HepG2 (cell line): ENCODE data around the gene METTL27. TPM values are rescaled to one million over a fixed set of nuclear protein-coding genes. Genes with fewer than 3 reads are reported as not detected.

Experiments used
- AHR ChIP-seq: IDR thresholded peaks from 2 replicates; pipeline ENCODE4 v1.6.1; 2018; ENCODE audit warnings: missing genetic modification reagents, missing compliant biosample characterization
- EP300 ChIP-seq, 3 experiments: sonication (generic) in 1 of 3; formaldehyde crosslinking in 1 of 3; IDR thresholded peaks; 2 replicates each; pipeline versions ENCODE4 v1.5.1 to v1.6.1; 2011 to 2020; ENCODE audit warnings: low read depth in 2 of 3, low read length in 2 of 3, borderline replicate concordance in 1 of 3, improper control_type of control experiment in 1 of 3, mild to moderate bottlenecking in 1 of 3, missing genetic modification reagents in 1 of 3, moderate library complexity in 1 of 3
- HNRNPL ChIP-seq: fragments of 200-400 bp; formaldehyde crosslinking; IDR thresholded peaks from 2 replicates; pipeline ENCODE4 v1.6.1; 2017; ENCODE audit warnings: mild to moderate bottlenecking, low read depth, low read length
- HNRNPLL ChIP-seq: fragments of 200-400 bp; formaldehyde crosslinking; IDR thresholded peaks from 2 replicates; pipeline ENCODE4 v1.6.1; 2017; ENCODE audit warnings: mild to moderate bottlenecking, low read depth, low read length; ENCODE audit not compliant: poor library complexity, severe bottlenecking
- MZF1 ChIP-seq: sonication (generic); formaldehyde crosslinking; IDR thresholded peaks from 2 replicates; pipeline ENCODE4 v1.8.1; 2023; ENCODE audit warnings: mild to moderate bottlenecking, missing genetic modification reagents, borderline replicate concordance
- TOPORS ChIP-seq: sonication (generic); formaldehyde crosslinking; IDR thresholded peaks from 2 replicates; pipeline ENCODE4 v1.8.0; 2023; ENCODE audit warnings: mild to moderate bottlenecking, missing genetic modification reagents
- ZNF574 ChIP-seq: sonication (generic); formaldehyde crosslinking; IDR thresholded peaks from 2 replicates; pipeline ENCODE4 v1.4.0; 2020; ENCODE audit warnings: missing genetic modification reagents
- ZNF777 ChIP-seq: sonication (generic); formaldehyde crosslinking; IDR thresholded peaks from 2 replicates; pipeline ENCODE4 v1.4.0; 2020; ENCODE audit warnings: missing genetic modification reagents
- polyA plus RNA-seq, 8 experiments: library from polyadenylated mRNA; depleted of rRNA in 3 of 8; stranded (reverse) in 7 of 8; unstranded in 1 of 8; fragments of >200 nt; fragmentation: Illumina TruSeq in 4 of 8; extraction: Trizol in 4 of 8; gene quantifications; 2 replicates each; pipeline versions ENCODE4 v1.2.1 to v1.2.3, GENCODE V29; 2011 to 2016; ENCODE audit warnings: low read depth in 4 of 8, missing spikeins in 1 of 8, mixed read lengths in 1 of 8; ENCODE audit not compliant: insufficient read depth in 1 of 8
- total RNA-seq, 5 experiments: library from RNA; depleted of rRNA; stranded (reverse); fragments of >200 nt; fragmentation: Illumina TruSeq; extraction: Trizol; gene quantifications; 2 replicates each; pipeline ENCODE4 v1.2.3, GENCODE V29; 2016; ENCODE audit warnings: low read depth in 1 of 5
- TF ChIP-seq, protein P1 (sequence below): sonication (generic); formaldehyde crosslinking; IDR thresholded peaks from 2 replicates; pipeline ENCODE4 v1.4.0; 2020; ENCODE audit warnings: low read depth, missing genetic modification reagents
- TF ChIP-seq, protein P2 (sequence below): sonication (generic); formaldehyde crosslinking; IDR thresholded peaks from 2 replicates; pipeline ENCODE4 v1.5.0; 2020; ENCODE audit warnings: missing genetic modification reagents, mild to moderate bottlenecking, borderline replicate concordance
- TF ChIP-seq, protein P3 (sequence below): sonication (generic); formaldehyde crosslinking; IDR thresholded peaks from 2 replicates; pipeline ENCODE4 v1.8.0; 2022; ENCODE audit warnings: missing genetic modification reagents, low read depth, mild to moderate bottlenecking, borderline replicate concordance
- TF ChIP-seq, protein P4 (sequence below): sonication (generic); formaldehyde crosslinking; IDR thresholded peaks from 2 replicates; pipeline ENCODE4 v1.4.0; 2020; ENCODE audit warnings: mild to moderate bottlenecking, low read depth, missing genetic modification reagents

Gene METTL27
- total and polyA plus RNA-seq, 2 of the 13 experiments (the other 11 are each of a cell fraction or from before 2014, with no cell fraction given): 2.0 to 3.0 TPM

- TF ChIP-seq, protein P1, sequence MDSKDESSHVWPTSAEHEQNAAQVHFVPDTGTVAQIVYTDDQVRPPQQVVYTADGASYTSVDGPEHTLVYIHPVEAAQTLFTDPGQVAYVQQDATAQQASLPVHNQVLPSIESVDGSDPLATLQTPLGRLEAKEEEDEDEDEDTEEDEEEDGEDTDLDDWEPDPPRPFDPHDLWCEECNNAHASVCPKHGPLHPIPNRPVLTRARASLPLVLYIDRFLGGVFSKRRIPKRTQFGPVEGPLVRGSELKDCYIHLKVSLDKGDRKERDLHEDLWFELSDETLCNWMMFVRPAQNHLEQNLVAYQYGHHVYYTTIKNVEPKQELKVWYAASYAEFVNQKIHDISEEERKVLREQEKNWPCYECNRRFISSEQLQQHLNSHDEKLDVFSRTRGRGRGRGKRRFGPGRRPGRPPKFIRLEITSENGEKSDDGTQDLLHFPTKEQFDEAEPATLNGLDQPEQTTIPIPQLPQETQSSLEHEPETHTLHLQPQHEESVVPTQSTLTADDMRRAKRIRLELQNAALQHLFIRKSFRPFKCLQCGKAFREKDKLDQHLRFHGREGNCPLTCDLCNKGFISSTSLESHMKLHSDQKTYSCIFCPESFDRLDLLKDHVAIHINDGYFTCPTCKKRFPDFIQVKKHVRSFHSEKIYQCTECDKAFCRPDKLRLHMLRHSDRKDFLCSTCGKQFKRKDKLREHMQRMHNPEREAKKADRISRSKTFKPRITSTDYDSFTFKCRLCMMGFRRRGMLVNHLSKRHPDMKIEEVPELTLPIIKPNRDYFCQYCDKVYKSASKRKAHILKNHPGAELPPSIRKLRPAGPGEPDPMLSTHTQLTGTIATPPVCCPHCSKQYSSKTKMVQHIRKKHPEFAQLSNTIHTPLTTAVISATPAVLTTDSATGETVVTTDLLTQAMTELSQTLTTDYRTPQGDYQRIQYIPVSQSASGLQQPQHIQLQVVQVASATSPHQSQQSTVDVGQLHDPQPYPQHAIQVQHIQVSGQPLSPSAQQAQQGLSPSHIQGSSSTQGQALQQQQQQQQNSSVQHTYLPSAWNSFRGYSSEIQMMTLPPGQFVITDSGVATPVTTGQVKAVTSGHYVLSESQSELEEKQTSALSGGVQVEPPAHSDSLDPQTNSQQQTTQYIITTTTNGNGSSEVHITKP: no peak
- TF ChIP-seq HNRNPL (peak; percentile 38; the same call in 1 of the 2 replicates), AHR (CRISPR knock-in tag) (no peak), ZNF777 (CRISPR knock-in tag) (no peak), EP300 (IDR thresholded peaks at IDR 0.05; ENCODE audit: low read depth in 2 of 2, low read length in 2 of 2) (no peak), EP300 (CRISPR knock-in tag; IDR thresholded peaks at IDR 0.05; ENCODE audit: borderline replicate concordance) (no peak; the same call in 1 of the 2 replicates), MZF1 (CRISPR knock-in tag) (no peak), HNRNPLL (no peak), TOPORS (CRISPR knock-in tag) (no peak), ZNF574 (CRISPR knock-in tag) (0 out of 2 replicates have a peak, but pooled peaks have one; percentile 7)
- TF ChIP-seq, protein P2, sequence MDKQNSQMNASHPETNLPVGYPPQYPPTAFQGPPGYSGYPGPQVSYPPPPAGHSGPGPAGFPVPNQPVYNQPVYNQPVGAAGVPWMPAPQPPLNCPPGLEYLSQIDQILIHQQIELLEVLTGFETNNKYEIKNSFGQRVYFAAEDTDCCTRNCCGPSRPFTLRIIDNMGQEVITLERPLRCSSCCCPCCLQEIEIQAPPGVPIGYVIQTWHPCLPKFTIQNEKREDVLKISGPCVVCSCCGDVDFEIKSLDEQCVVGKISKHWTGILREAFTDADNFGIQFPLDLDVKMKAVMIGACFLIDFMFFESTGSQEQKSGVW (CRISPR knock-in tag): no peak
- TF ChIP-seq, protein P3, sequence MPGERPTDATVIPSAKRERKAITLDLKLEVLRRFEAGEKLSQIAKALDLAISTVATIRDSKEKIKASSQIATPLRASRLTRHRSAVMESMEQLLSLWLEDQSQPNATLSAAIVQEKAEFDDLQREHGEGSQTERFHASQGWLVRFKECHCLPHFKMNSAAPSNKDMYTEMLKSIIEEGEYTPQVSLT (CRISPR knock-in tag): no peak
- TF ChIP-seq, protein P4, sequence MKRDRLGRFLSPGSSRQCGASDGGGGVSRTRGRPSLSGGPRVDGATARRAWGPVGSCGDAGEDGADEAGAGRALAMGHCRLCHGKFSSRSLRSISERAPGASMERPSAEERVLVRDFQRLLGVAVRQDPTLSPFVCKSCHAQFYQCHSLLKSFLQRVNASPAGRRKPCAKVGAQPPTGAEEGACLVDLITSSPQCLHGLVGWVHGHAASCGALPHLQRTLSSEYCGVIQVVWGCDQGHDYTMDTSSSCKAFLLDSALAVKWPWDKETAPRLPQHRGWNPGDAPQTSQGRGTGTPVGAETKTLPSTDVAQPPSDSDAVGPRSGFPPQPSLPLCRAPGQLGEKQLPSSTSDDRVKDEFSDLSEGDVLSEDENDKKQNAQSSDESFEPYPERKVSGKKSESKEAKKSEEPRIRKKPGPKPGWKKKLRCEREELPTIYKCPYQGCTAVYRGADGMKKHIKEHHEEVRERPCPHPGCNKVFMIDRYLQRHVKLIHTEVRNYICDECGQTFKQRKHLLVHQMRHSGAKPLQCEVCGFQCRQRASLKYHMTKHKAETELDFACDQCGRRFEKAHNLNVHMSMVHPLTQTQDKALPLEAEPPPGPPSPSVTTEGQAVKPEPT (CRISPR knock-in tag): no peak
These were observed 10.3 kb downstream of the METTL27 start (continued) for GRCh38 chr7:73831834-73832651.
